BE2C (cell line): ENCODE measurements around the gene RABGGTA.
"Not testable (repeated sequence)": the region's sequence is repeated elsewhere in the genome, so short reads cannot be mapped to it uniquely, and the experiment has no call there.

ENCODE experiments used
- DNase-seq: peaks from one replicate; pipeline ENCODE4 v3.0.0-alpha.2; 2020
- H3K27me3 ChIP-seq: fragments of 250-450 bp; sonication (Bioruptor Pico); 2 replicates; pipeline ENCODE4 v1.5.1; 2020; ENCODE audit warnings: mild to moderate bottlenecking
- H3K36me3 ChIP-seq: fragments of 250-450 bp; sonication (Bioruptor Pico); 2 replicates; pipeline ENCODE4 v1.5.1; 2020; ENCODE audit warnings: mild to moderate bottlenecking
- H3K4me1 ChIP-seq: fragments of 250-450 bp; sonication (Bioruptor Pico); 2 replicates; pipeline ENCODE4 v1.5.1; 2020
- H3K4me3 ChIP-seq: 2 replicates; pipeline ENCODE4 v1.5.1; 2011; ENCODE audit warnings: low read depth, low read length
- H3K9me3 ChIP-seq: fragments of 250-450 bp; sonication (Bioruptor Pico); 2 replicates; pipeline ENCODE4 v1.5.1; 2020
- CTCF ChIP-seq: IDR thresholded peaks from 2 replicates; pipeline ENCODE4 v1.5.1; 2012; ENCODE audit warnings: mild to moderate bottlenecking, low read depth, low read length

Gene RABGGTA

GRCh38 chr14:24251880-24252288, 19.5 kb downstream of the RABGGTA start:
- DNase-seq, result no peak
- no peak for TF ChIP-seq CTCF

GRCh38 chr14:24250354-24250753, 21.0 kb downstream of the RABGGTA start:
- no peak for TF ChIP-seq CTCF
- H3K4me3 ChIP-seq, result no peak overlapping the region
- H3K9me3 ChIP-seq, result no peaks in the 10 kb centered on the region
- no peak for DNase-seq
- H3K27me3 ChIP-seq, result no peaks in the 10 kb centered on the region
- H3K36me3 ChIP-seq, result no peaks in the 10 kb centered on the region
- no peaks in the 10 kb centered on the region for H3K4me1 ChIP-seq

More at GRCh38 chr14:24251880-24252288, 19.5 kb downstream of the RABGGTA start:
- Histone ChIP-seq H3K36me3 (no peaks in the 10 kb centered on the region), H3K9me3 (no peaks in the 10 kb centered on the region), H3K4me1 (no peaks in the 10 kb centered on the region), H3K4me3 (no peak overlapping the region), H3K27me3 (no peaks in the 10 kb centered on the region)

- no peaks in the 10 kb centered on the region for H3K27me3 ChIP-seq
- no peaks in the 10 kb centered on the region for H3K36me3 ChIP-seq
- no peak overlapping the region for H3K4me3 ChIP-seq
- H3K4me1 ChIP-seq, result no peaks in the 10 kb centered on the region
- no peak for TF ChIP-seq CTCF
- H3K9me3 ChIP-seq, result no peaks in the 10 kb centered on the region
- no peak for DNase-seq
Measured at GRCh38 chr14:24249230-24250021, 22.0 kb downstream of the RABGGTA start.

- H3K4me3 ChIP-seq, result no peak overlapping the region
- H3K9me3 ChIP-seq, result no peaks in the 10 kb centered on the region
- no peak for DNase-seq
- no peaks in the 10 kb centered on the region for H3K4me1 ChIP-seq
- H3K36me3 ChIP-seq, result no peaks in the 10 kb centered on the region
- TF ChIP-seq CTCF, result no peak
- H3K27me3 ChIP-seq, result no peaks in the 10 kb centered on the region
Measured at GRCh38 chr14:24247422-24247821, 24.0 kb downstream of the RABGGTA start.

GRCh38 chr14:24246765-24247212, 24.6 kb downstream of the RABGGTA start:
- Histone ChIP-seq H3K9me3 (no peaks in the 10 kb centered on the region), H3K4me3 (no peak overlapping the region), H3K4me1 (no peaks in the 10 kb centered on the region), H3K36me3 (no peaks in the 10 kb centered on the region), H3K27me3 (no peaks in the 10 kb centered on the region)
- DNase-seq, result no peak
- no peak for TF ChIP-seq CTCF

GRCh38 chr14:24245350-24245749, 26.0 kb downstream of the RABGGTA start:
- not testable (repeated sequence) for H3K27me3 ChIP-seq, H3K9me3 ChIP-seq, H3K4me3 ChIP-seq, H3K4me1 ChIP-seq, H3K36me3 ChIP-seq, DNase-seq
